HEK293 (cell line): ENCODE measurements around the gene TTLL9.

ENCODE experiments used
- CTCF ChIP-seq: fragments of 450-650 bp; formaldehyde crosslinking; IDR thresholded peaks from 2 replicates; pipeline ENCODE4 v1.5.1; 2016; ENCODE audit warnings: missing biosample characterization, missing genetic modification characterization
- ZBTB21 ChIP-seq: fragments of 450-650 bp; formaldehyde crosslinking; IDR thresholded peaks from 2 replicates; pipeline ENCODE4 v1.5.1; 2017; ENCODE audit warnings: missing biosample characterization, missing genetic modification characterization
- ZNF398 ChIP-seq: fragments of 450-650 bp; formaldehyde crosslinking; IDR thresholded peaks from 2 replicates; pipeline ENCODE4 v1.5.1; 2017; ENCODE audit warnings: missing biosample characterization, missing genetic modification characterization

- TF ChIP-seq ZNF398 (no peak), CTCF (no peak), ZBTB21 (no peak)
Observed at GRCh38 chr20:31897541-31897940, 27.1 kb downstream of the TTLL9 start.
